Nephron (organoid): ENCODE measurements around the gene MUC12.
"Not testable (repeated sequence)": the region's sequence is repeated elsewhere in the genome, so short reads cannot be mapped to it uniquely, and the experiment has no call there.

Experiments
- H3K27ac Mint-ChIP-seq, 3 experiments: 2 replicates each; pipeline ENCODE4 v1.8.0; 2020; ENCODE audit warnings: mixed read lengths in 3 of 3, mild to moderate bottlenecking in 2 of 3, moderate library complexity in 1 of 3
- H3K27me3 Mint-ChIP-seq: 2 replicates; pipeline ENCODE4 v1.8.0; 2021; ENCODE audit warnings: low read depth, mild to moderate bottlenecking, moderate library complexity, mixed read lengths
- H3K36me3 Mint-ChIP-seq: 2 replicates; pipeline ENCODE4 v1.8.0; 2020; ENCODE audit warnings: low read depth, mixed read lengths
- H3K4me1 Mint-ChIP-seq: 2 replicates; pipeline ENCODE4 v1.8.0; 2020; ENCODE audit warnings: mixed read lengths
- H3K4me3 Mint-ChIP-seq, 3 experiments: 2 replicates each; pipeline ENCODE4 v1.8.0; 2020; ENCODE audit warnings: mild to moderate bottlenecking in 3 of 3, mixed read lengths in 3 of 3, moderate library complexity in 2 of 3
- H3K9me3 Mint-ChIP-seq: 2 replicates; pipeline ENCODE4 v1.8.0; 2020; ENCODE audit warnings: mixed read lengths
- TF ChIP-seq, protein P1 (sequence below), 3 experiments: fragments of 200-600 bp; sonication (generic); IDR thresholded peaks; one replicate each; pipeline ENCODE4 v1.5.0; 2021; ENCODE audit warnings: antibody characterized with exemption in 3 of 3; ENCODE audit not compliant: unreplicated experiment in 3 of 3

Gene MUC12, protein sequence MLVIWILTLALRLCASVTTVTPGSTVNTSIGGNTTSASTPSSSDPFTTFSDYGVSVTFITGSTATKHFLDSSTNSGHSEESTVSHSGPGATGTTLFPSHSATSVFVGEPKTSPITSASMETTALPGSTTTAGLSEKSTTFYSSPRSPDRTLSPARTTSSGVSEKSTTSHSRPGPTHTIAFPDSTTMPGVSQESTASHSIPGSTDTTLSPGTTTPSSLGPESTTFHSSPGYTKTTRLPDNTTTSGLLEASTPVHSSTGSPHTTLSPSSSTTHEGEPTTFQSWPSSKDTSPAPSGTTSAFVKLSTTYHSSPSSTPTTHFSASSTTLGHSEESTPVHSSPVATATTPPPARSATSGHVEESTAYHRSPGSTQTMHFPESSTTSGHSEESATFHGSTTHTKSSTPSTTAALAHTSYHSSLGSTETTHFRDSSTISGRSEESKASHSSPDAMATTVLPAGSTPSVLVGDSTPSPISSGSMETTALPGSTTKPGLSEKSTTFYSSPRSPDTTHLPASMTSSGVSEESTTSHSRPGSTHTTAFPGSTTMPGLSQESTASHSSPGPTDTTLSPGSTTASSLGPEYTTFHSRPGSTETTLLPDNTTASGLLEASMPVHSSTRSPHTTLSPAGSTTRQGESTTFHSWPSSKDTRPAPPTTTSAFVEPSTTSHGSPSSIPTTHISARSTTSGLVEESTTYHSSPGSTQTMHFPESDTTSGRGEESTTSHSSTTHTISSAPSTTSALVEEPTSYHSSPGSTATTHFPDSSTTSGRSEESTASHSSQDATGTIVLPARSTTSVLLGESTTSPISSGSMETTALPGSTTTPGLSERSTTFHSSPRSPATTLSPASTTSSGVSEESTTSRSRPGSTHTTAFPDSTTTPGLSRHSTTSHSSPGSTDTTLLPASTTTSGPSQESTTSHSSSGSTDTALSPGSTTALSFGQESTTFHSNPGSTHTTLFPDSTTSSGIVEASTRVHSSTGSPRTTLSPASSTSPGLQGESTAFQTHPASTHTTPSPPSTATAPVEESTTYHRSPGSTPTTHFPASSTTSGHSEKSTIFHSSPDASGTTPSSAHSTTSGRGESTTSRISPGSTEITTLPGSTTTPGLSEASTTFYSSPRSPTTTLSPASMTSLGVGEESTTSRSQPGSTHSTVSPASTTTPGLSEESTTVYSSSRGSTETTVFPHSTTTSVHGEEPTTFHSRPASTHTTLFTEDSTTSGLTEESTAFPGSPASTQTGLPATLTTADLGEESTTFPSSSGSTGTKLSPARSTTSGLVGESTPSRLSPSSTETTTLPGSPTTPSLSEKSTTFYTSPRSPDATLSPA (N-terminal part only)

DNA sequence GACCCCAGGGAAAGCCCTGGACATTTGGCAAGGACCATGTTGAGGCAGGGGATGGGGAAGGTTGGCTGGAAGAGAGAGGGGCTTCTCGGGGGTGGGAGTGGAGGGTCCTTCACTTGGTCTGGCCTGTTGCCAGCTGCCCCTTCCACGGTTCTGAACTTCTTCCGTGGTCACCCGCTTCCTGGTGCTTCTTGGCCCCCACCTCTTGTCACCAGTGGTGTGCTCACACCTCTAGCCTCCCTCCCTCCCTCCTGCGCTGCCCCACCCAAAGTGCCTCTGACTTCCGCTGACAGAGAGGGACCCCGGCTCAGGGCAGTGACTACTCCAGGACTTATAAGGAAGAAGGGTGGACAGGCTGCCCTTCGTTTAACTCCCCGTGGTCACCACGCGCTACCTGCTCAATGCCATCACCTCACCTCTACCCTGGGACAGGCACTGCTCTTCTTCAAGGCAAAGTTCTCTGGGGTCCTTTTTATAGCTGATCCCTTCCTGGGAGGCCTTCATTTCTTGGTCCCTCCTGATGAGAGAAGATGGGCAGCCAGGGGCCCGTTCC lies at the start of gene MUC12:
TSS of gene MUC12 (plus strand) at position 500 of the 550 bp plus-strand sequence. CDS start 58 bp downstream, outside the sequence.
- TF ChIP-seq, protein P1, sequence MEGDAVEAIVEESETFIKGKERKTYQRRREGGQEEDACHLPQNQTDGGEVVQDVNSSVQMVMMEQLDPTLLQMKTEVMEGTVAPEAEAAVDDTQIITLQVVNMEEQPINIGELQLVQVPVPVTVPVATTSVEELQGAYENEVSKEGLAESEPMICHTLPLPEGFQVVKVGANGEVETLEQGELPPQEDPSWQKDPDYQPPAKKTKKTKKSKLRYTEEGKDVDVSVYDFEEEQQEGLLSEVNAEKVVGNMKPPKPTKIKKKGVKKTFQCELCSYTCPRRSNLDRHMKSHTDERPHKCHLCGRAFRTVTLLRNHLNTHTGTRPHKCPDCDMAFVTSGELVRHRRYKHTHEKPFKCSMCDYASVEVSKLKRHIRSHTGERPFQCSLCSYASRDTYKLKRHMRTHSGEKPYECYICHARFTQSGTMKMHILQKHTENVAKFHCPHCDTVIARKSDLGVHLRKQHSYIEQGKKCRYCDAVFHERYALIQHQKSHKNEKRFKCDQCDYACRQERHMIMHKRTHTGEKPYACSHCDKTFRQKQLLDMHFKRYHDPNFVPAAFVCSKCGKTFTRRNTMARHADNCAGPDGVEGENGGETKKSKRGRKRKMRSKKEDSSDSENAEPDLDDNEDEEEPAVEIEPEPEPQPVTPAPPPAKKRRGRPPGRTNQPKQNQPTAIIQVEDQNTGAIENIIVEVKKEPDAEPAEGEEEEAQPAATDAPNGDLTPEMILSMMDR (IDR thresholded peaks at IDR 0.05; ENCODE audit: unreplicated experiment in 3 of 3), result no peak
- H3K4me1 Mint-ChIP-seq, result peaks cover 9% of the 10 kb centered on the region
- no peak within 1 kb of the TSS for H3K4me3 Mint-ChIP-seq
- H3K27me3 Mint-ChIP-seq, result peaks cover 87% of the 10 kb centered on the region
- H3K36me3 Mint-ChIP-seq, result no peaks in the 10 kb centered on the region
- peaks cover 4% of the 10 kb centered on the region for H3K9me3 Mint-ChIP-seq
- no peak within 1 kb of the TSS for H3K27ac Mint-ChIP-seq

DNA sequence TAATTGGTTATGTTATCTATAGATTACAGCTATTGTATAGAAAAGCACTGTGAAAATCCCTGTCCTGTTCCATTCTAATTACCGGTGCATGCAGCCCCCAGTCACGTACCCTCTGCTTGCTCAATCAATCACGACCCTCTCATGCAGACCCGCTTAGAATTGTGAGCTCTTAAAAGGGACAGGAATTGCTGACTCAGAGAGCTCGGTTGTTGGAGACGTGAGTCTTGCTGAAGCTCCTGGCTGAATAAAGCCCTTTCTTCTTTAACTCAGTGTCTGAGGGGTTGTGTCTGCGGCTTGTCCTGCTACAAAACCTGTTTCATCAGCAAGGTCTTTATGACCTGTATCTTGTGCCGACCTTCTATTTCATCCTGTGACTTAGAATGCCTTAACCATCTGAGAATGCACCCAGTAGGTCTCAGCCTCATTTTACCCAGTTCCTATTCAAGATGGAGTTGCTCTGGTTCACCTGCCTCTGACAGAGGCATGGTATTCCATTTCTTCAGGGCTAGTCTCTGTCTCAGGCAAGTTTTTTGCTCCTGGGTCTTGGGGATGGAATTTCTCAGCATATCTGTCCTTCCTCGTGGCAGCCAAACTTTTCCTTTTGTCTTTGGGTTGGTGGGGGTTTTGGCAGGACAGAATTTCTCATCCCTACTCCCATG lies 49.5 kb upstream of the MUC12 start:
- H3K27me3 Mint-ChIP-seq, result peaks cover 25% of the 10 kb centered on the region
- not testable (repeated sequence) for H3K4me3 Mint-ChIP-seq, H3K4me1 Mint-ChIP-seq, H3K9me3 Mint-ChIP-seq, H3K36me3 Mint-ChIP-seq, H3K27ac Mint-ChIP-seq

DNA sequence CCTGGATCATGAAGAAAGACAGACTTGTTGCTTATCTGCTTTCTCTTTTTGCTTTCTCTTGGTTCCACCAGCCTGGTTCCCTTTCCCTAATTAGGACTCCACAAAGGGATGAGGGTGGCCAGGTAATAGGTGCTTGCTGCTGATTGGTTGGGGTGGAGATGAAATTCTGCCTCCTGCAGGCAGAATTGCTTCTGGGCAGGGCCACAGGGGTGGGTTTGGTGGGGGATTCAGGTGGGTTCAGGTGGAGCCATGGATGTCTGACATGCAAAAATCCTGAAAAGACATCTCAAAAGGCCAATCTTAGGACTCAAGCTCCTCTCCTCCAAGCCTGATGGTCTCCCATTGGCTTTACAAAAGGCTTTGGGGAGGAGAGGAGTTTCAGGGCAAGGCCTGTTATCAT lies 48.3 kb upstream of the MUC12 start:
- TF ChIP-seq, protein P1 (IDR thresholded peaks at IDR 0.05; ENCODE audit: unreplicated experiment in 3 of 3), result no peak
- Mint-ChIP-seq H3K4me3 (no peak overlapping the region), H3K27ac (no peak overlapping the region), H3K4me1 (no peaks in the 10 kb centered on the region), H3K27me3 (peaks cover 25% of the 10 kb centered on the region), H3K9me3 (no peaks in the 10 kb centered on the region), H3K36me3 (no peaks in the 10 kb centered on the region)

DNA sequence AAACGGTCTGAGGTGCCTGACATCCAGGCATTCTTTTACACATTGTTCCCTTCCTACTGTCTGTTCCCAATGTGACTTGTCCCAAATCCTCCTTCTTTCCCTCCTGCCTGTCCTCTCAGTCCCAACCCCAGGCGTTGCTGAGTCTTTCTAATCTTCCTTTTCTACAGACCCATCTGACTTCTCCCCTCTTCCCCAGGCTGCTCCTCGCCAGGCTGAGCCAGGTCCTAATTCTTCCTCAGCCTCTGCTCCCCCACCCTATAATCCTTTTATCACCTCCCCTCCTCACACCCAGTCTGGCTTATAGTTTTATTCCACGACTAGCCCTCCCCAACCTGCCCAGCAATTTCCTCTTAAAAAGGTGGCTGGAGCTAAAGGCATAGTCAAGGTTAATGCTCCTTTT lies 45.7 kb upstream of the MUC12 start:
- not testable (repeated sequence) for H3K27ac Mint-ChIP-seq, H3K4me1 Mint-ChIP-seq, H3K4me3 Mint-ChIP-seq, H3K36me3 Mint-ChIP-seq, H3K9me3 Mint-ChIP-seq
- peaks cover 23% of the 10 kb centered on the region for H3K27me3 Mint-ChIP-seq

DNA sequence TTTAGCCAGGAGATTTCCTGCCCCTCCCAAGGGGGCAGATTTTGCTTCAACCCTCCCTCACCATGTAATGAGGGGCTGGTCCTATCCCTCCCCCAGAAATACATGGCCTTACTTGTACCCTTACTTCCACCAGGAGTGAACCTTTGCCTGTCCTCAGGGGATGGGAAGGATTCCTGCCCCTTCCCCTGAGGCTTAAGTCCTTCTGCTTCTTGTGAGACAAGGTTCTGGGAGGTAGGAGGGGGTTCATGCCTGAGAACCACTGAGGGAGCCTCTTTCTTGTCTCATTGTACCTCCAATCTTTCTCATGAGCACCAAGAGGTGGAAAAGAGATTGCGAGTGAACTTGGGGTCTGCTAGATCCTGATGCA lies 39.6 kb upstream of the MUC12 start:
- peaks cover 10% of the 10 kb centered on the region for H3K27me3 Mint-ChIP-seq
- no peak overlapping the region for H3K27ac Mint-ChIP-seq
- TF ChIP-seq, protein P1 (IDR thresholded peaks at IDR 0.05; ENCODE audit: unreplicated experiment in 3 of 3), result no peak
- no peaks in the 10 kb centered on the region for H3K4me1 Mint-ChIP-seq
- H3K9me3 Mint-ChIP-seq, result peaks cover 7% of the 10 kb centered on the region
- H3K4me3 Mint-ChIP-seq, result no peak overlapping the region
- H3K36me3 Mint-ChIP-seq, result no peaks in the 10 kb centered on the region

DNA sequence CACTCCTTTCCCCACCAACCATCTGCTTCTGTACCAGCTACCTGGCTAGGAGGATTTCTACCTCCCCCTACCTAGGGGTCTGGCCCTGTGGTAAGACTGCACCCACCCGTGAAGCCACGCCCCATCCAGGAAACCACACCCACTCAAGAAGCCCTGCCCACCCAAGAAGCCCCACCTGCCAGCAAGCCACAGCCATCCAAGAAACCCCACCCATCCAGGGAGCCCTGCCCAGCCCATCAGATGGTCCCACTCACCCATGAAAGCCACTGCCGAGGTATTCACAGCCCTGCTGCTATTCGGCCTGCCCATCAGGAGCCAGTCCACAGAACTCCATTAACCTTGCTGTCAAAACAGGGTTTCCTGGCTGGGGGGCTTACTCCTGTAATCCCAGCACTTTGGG lies 35.6 kb upstream of the MUC12 start:
- peaks cover 14% of the 10 kb centered on the region for H3K27me3 Mint-ChIP-seq
- TF ChIP-seq, protein P1 (IDR thresholded peaks at IDR 0.05; ENCODE audit: unreplicated experiment in 3 of 3), result no peak
- no peak overlapping the region for H3K27ac Mint-ChIP-seq
- H3K36me3 Mint-ChIP-seq, result no peaks in the 10 kb centered on the region
- no peaks in the 10 kb centered on the region for H3K4me1 Mint-ChIP-seq
- H3K4me3 Mint-ChIP-seq, result no peak overlapping the region
- H3K9me3 Mint-ChIP-seq, result peaks cover 7% of the 10 kb centered on the region

DNA sequence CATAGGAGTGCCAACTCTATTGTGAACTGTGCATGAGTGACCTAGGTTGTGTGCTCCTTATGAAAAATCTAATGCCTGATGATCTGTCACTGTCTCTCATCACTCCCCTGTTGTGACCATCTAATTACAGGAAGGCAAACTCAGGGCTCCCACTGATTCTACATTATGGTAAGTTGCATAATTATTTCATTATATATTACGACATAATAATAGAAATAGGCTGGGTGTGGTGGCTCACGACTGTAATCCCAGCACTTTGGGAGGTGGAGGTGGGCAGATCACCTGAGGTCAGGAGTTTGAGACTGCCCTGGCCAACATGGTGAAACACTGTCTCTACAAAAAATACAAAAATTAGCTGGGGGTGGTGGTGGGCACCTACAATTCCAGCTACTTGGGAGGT lies 34.0 kb upstream of the MUC12 start:
- H3K9me3 Mint-ChIP-seq, result peaks cover 18% of the 10 kb centered on the region
- not testable (repeated sequence) for H3K27ac Mint-ChIP-seq, H3K4me3 Mint-ChIP-seq, H3K4me1 Mint-ChIP-seq, H3K36me3 Mint-ChIP-seq
- H3K27me3 Mint-ChIP-seq, result peaks cover 21% of the 10 kb centered on the region

DNA sequence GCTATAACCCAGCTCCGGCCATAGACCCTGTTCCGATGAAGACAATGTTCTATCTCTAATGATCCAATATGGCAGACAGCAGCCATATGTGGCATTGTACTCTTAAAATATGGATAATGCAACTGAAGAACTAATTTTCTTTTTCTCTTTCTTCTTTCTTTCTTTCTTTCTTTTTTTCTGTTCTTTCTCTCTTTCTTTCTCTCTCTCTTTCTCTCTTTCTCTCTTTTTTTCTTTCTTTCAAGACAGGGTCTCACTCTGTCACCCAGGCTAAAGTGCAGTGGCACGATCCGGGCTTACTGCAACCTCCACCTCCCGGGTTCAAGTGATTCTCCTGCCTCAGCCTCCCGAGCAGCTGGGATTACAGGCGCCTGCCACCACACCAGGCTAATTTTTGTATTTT lies 33.2 kb upstream of the MUC12 start:
- H3K4me3 Mint-ChIP-seq, H3K4me1 Mint-ChIP-seq, H3K27ac Mint-ChIP-seq, H3K36me3 Mint-ChIP-seq: not testable (repeated sequence)
- peaks cover 19% of the 10 kb centered on the region for H3K9me3 Mint-ChIP-seq
- H3K27me3 Mint-ChIP-seq, result peaks cover 16% of the 10 kb centered on the region
